Calu3 (cell line): Measurements from ENCODE around the gene DGKI. TPM values are rescaled to one million over a fixed set of nuclear protein-coding genes. Genes with fewer than 3 reads are reported as not detected.

Source experiments
- BruUV-seq: library from RNA; stranded (reverse); fragments of 400-500 nt; replicated peaks from 2 replicates; lab custom pipeline; 2021; lab: Mats Ljungman, UMichigan
- CTCF ChIA-PET: fragments of 300-600 bp; sonication (Branson Sonifier 250); formaldehyde crosslinking; loops from one replicate; lab custom pipeline; 2022; ENCODE audit warnings: antibody characterized with exemption; lab: Charles Lee
- DNase-seq: peaks from one replicate; pipeline ENCODE4 v3.0.0; 2022
- H3K27ac Mint-ChIP-seq: one replicate; pipeline ENCODE4 v1.8.0; 2022; ENCODE audit warnings: mixed read lengths; ENCODE audit not compliant: unreplicated experiment
- H3K27me3 Mint-ChIP-seq: one replicate; pipeline ENCODE4 v1.8.0; 2022; ENCODE audit warnings: mixed read lengths; ENCODE audit not compliant: unreplicated experiment
- H3K36me3 Mint-ChIP-seq: one replicate; pipeline ENCODE4 v1.8.0; 2022; ENCODE audit warnings: mild to moderate bottlenecking, moderate library complexity, mixed read lengths; ENCODE audit not compliant: insufficient read depth, unreplicated experiment
- H3K4me1 Mint-ChIP-seq: one replicate; pipeline ENCODE4 v1.8.0; 2022; ENCODE audit warnings: mild to moderate bottlenecking, low read depth, mixed read lengths; ENCODE audit not compliant: unreplicated experiment
- H3K4me3 Mint-ChIP-seq: one replicate; pipeline ENCODE4 v1.8.0; 2022; ENCODE audit warnings: mild to moderate bottlenecking, low read depth, moderate library complexity, mixed read lengths; ENCODE audit not compliant: unreplicated experiment
- H3K9me3 Mint-ChIP-seq: one replicate; pipeline ENCODE4 v1.8.0; 2022; ENCODE audit warnings: low read depth, mixed read lengths; ENCODE audit not compliant: unreplicated experiment
- intact Hi-C: fragments of 100-400 bp; cut with micrococcal nuclease; formaldehyde crosslinking; loops from one replicate; pipeline ENCODE4 v1.10.0; 2022; ENCODE audit not compliant: unreplicated experiment
- total RNA-seq: library from RNA; stranded (reverse); gene quantifications from 2 replicates; pipeline ENCODE4 v1.2.3, GENCODE V29; 2022
- TF ChIP-seq, protein P1 (sequence below): fragments of 200-600 bp; IDR thresholded peaks from one replicate; pipeline ENCODE4 v1.8.0; 2022; ENCODE audit warnings: antibody characterized with exemption; ENCODE audit not compliant: unreplicated experiment

DGKI gene
- total RNA-seq, 1 experiment from 2014 or later = not detected

DNA sequence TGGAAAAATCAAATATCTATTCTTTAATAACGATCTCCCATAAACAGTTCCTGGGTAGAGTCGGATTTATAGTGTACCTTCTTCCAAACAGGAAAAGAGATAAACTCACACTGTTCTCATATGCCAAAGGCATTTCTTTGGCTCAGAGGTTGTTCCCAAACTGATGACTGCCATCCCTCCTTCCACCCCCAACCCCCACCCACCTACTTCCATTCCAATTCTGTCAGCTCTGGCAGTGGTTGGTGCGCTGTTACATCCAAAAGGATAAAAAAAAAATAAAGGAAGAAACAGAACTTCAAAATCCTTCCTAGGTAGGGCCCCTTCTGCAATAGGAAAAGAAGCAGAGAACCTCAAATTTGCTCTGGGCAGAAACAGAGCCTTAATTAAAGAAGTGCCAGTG is 104.7 kb downstream of the DGKI start:
- DNase-seq = no peak
- Mint-ChIP-seq H3K36me3 (no peaks in the 10 kb centered on the region), H3K27me3 (peaks cover 25% of the 10 kb centered on the region), H3K4me3 (no peak overlapping the region), H3K9me3 (no peaks in the 10 kb centered on the region), H3K4me1 (no peaks in the 10 kb centered on the region), H3K27ac (no peak overlapping the region)
- TF ChIP-seq, protein P1, sequence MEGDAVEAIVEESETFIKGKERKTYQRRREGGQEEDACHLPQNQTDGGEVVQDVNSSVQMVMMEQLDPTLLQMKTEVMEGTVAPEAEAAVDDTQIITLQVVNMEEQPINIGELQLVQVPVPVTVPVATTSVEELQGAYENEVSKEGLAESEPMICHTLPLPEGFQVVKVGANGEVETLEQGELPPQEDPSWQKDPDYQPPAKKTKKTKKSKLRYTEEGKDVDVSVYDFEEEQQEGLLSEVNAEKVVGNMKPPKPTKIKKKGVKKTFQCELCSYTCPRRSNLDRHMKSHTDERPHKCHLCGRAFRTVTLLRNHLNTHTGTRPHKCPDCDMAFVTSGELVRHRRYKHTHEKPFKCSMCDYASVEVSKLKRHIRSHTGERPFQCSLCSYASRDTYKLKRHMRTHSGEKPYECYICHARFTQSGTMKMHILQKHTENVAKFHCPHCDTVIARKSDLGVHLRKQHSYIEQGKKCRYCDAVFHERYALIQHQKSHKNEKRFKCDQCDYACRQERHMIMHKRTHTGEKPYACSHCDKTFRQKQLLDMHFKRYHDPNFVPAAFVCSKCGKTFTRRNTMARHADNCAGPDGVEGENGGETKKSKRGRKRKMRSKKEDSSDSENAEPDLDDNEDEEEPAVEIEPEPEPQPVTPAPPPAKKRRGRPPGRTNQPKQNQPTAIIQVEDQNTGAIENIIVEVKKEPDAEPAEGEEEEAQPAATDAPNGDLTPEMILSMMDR = no peak
- no TSS peak for BruUV-seq
- intact Hi-C loops = no loop called here
- CTCF ChIA-PET = no interaction called here

DNA sequence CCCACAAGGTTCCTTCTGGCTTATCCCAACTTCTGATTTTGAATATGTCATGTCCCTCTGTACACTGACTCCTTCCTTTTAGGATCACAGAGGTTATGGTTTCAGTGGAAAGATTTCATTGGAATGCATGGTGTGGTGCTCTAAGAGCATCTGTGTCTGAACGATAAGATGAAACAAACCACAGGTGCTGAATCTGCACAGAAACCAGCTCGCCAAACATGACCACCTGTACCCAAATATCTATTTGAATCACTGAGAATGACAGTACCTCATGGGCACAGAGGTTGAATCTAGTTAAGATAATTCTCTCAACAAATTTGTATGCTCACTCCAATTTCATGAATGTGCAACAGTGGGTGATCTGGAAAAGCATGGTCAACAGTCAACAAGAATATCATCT is 105.3 kb downstream of the DGKI start:
- CTCF ChIA-PET = no interaction called here
- DNase-seq = no peak
- Mint-ChIP-seq H3K36me3 (no peaks in the 10 kb centered on the region), H3K27ac (no peak overlapping the region), H3K9me3 (no peaks in the 10 kb centered on the region), H3K4me1 (no peaks in the 10 kb centered on the region), H3K4me3 (no peak overlapping the region), H3K27me3 (peaks cover 25% of the 10 kb centered on the region)
- no TSS peak for BruUV-seq
- TF ChIP-seq, protein P1 = no peak
- intact Hi-C loops = no loop called here

DNA sequence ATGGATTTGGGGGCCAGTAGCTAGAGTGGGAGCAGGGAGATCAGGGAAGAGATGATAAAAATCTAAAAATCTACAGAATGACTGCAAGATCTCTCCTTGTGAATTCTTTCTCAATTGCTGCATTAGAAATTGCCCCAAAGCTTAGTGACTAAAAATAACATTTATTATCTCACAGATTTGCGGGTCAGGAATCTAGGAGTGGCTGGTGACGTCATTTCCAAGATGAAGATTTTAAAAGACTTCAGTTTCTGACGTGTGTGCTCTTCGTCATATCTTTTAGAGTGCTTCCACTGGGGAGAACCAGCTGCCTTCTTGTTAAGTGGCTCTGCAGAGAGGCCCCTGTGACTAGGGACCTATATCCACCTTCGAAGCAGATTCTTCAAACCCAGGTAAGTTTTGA is 112.6 kb downstream of the DGKI start:
- TF ChIP-seq, protein P1 = no peak
- peaks cover 6% of the 10 kb centered on the region for H3K9me3 Mint-ChIP-seq
- CTCF ChIA-PET = no interaction called here
- no peak overlapping the region for H3K4me3 Mint-ChIP-seq
- no TSS peak for BruUV-seq
- intact Hi-C loops = loop anchor here (5.0 kb wide), 1 partner anchor 757 kb away; no protein-coding TSS in a partner anchor
- H3K4me1 Mint-ChIP-seq = no peaks in the 10 kb centered on the region
- DNase-seq = no peak
- no peak overlapping the region for H3K27ac Mint-ChIP-seq
- H3K36me3 Mint-ChIP-seq = no peaks in the 10 kb centered on the region
- peaks cover 24% of the 10 kb centered on the region for H3K27me3 Mint-ChIP-seq

DNA sequence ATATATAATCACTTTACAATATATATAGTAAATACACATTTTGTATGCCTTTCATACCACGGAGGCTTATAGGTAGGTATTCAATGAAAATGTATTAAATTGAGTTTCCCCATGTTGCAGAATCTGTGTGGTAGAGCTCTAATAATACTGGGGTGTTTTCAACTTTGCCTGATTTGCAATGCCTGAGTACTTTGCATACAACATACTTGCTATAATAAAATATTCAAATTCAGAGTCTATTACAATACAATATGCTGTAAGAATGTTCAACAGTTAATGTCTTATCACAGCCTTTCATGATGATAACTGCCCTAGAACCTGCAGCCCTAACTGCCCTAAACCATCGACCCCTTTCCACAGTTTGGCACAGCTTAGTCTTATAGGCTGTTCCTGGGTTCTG is 114.6 kb downstream of the DGKI start:
- BruUV-seq = no TSS peak
- intact Hi-C loops = loop anchor here (5.0 kb wide), 1 partner anchor 755 kb away; no protein-coding TSS in a partner anchor

More for the DNA sequence above, 114.6 kb downstream of the DGKI start:
- H3K4me3 Mint-ChIP-seq = no peak overlapping the region
- CTCF ChIA-PET = interaction anchor here (0.6 kb wide), 1 partner anchor 115 kb away, joined by 3 read pairs; no protein-coding TSS in a partner anchor
- no peak for DNase-seq
- TF ChIP-seq, protein P1 = no peak
- H3K27ac Mint-ChIP-seq = no peak overlapping the region
- H3K36me3 Mint-ChIP-seq = no peaks in the 10 kb centered on the region
- H3K27me3 Mint-ChIP-seq = peaks cover 14% of the 10 kb centered on the region
- peaks cover 6% of the 10 kb centered on the region for H3K9me3 Mint-ChIP-seq
- no peaks in the 10 kb centered on the region for H3K4me1 Mint-ChIP-seq
